Epidermal melanocyte (primary cell): ENCODE results near the gene LIN7A.

ENCODE experiments used
- DNase-seq: peaks from one replicate; pipeline ENCODE4 v3.0.0; 2011; ENCODE audit warnings: low spot score; ENCODE audit not compliant: insufficient read length

LIN7A gene

GRCh38 chr12:80860206-80860605 lies 77.5 kb downstream of the LIN7A start:
- DNase-seq: no peak

DNA sequence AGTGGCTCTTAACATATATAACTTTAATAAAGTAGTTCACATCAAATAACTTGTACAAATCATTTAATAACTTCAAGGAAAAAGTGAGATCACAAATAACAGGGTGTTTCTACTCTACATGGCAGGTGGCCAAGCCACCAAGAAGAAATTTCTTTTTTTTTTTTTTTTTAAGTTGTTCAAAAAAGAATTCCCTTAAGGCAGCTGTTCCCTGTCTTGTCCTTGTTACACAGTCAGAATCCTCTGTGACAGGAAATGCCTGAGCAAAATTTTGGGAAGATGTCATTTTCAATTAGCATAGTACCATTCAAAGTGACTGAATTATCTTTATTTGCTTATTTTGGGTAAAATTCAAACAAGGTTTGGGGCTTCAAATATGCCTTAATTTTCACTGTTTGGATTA lies 79.4 kb downstream of the LIN7A start:
- DNase-seq: no peak

GRCh38 chr12:80857311-80857710 lies 80.4 kb downstream of the LIN7A start:
- no peak for DNase-seq

GRCh38 chr12:80849337-80849736 lies 88.4 kb downstream of the LIN7A start:
- no peak for DNase-seq

DNA sequence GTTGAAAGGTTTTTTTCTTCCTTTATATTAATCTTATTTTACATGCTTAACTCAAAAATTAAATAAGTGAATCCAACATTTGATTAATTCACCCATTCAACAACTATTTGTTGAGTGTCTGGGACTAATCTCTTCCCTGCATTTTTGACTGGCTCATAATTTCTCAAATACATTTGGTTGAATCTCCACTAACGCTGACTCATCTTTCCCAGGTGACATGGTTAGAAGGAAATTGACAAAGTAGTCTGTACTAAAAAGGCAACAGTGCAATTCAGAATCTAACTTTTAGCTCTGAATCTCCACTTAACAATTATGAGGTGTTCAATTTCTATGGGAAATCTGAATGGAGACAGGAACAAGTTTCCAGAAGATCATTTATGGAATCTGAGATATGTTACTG lies 88.9 kb downstream of the LIN7A start:
- DNase-seq: no peak

DNA sequence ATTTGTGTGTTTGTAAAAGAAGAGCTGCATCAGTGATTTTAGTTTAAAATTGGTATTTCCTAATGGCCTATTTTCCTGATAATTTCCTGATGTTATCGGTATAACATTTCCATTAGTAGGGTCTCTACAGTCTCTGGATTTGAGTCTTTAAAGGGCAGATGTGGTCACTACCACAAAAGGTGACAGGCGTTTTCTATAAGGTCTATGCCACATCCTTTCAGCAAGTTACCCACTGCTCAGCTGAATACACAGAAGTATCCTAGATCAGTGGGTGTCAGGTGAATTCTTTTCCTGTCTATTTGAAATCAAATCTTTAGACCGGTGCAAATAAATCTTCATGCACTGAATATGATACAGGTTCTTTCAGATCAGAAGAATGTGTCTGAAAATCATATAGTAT lies 90.2 kb downstream of the LIN7A start:
- no peak for DNase-seq

- no peak for DNase-seq
Measured at GRCh38 chr12:80846952-80847351, 90.8 kb downstream of the LIN7A start.

- DNase-seq: no peak
Measured at GRCh38 chr12:80845639-80846038, 92.1 kb downstream of the LIN7A start.

DNA sequence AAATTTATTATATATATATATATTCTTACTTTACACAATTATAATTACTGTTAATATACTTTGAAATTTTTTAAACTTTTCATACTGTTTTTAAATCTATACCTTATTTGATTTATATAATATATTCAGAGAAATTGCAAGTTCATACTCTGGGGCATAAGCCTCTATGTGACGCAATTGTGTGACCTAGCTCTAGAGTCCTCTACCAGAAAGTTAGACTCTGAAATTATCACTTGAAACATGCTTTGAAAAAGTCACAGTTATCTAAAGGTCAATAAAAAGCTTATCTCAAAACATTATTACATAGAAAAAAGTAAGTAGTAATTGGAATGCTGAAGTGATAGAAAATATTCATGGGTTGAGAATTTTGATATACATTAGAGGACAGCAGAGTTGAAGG lies 93.8 kb downstream of the LIN7A start:
- DNase-seq: no peak

- DNase-seq: no peak
Measured at GRCh38 chr12:80838708-80839107, 99.0 kb downstream of the LIN7A start.

- DNase-seq: no peak
Measured at GRCh38 chr12:80838024-80838658, 99.6 kb downstream of the LIN7A start.

- no peak for DNase-seq
Measured at GRCh38 chr12:80837342-80837978, 100.3 kb downstream of the LIN7A start.

DNA sequence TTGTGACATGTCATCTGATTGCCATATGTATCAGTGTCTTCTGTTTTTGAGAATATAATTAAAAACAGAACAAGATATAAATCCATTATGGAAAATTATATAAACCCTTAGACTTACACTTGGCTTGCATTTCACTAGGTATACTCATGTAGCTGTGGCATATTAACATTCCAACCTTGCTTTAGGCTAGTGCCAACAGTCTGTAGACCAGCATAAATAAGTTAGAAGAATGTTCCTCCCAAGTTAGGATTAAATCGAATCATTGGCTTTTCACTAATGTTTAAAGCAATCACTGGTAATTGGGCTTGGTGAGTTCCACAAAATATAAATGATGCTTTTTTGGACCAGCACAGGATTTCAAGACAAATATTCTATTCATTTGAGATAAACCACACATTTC lies 103.0 kb downstream of the LIN7A start:
- no peak for DNase-seq

DNA sequence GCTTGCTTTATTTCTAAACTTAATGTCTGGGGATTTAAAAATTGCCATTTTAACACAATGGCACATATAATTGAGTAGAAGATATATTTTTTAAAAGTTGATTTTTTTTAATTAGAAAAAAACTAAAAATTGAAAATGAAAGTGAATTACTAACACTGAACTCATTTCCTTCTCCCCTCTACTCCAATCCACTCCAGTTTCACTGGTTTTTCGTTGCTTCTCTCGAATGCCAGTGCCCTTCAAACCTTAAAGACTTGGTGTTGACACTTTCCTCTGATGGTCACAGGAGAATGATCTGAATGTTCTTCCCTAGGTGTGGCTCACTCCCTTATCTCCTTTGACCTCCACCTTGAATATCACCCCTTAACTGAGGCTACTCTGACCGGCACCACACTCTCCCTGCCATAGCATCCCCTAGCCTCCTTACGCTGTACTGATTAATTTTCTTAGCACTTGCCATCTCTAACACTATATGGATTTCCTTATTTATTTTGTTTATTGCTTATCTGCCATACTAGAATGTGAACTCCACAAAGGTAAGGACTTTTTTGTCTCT lies 107.1 kb downstream of the LIN7A start:
- no peak for DNase-seq

- DNase-seq: no peak
Measured at GRCh38 chr12:80829767-80830166, 108.0 kb downstream of the LIN7A start.

- no peak for DNase-seq
Measured at GRCh38 chr12:80825506-80825905, 112.2 kb downstream of the LIN7A start.

- no peak for DNase-seq
Measured at GRCh38 chr12:80823393-80823792, 114.3 kb downstream of the LIN7A start.

DNA sequence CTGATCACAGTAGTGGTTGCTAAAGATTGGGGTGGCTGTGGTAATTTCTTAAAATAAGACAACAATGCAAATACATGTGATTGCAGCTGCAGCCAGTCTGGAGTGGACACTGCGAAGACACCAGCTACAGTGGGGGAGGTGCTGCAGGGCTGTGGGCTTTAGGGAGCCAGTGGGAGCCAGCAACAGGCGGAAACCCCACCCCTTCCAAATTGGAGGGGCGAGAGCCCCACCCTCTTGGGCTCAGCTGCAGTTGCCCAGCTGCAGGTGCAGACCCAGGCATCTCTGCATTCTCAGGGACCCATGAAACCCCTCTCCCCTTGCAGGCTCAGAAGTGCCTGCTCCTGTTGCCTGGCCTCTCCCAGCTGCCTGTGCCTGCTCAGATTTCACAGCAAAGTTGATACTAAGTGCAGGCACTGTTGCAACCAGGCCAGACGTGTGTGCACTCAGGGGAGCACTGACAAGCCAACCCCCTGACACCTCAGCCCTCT lies 116.2 kb downstream of the LIN7A start:
- DNase-seq: no peak

GRCh38 chr12:80818878-80819277 lies 118.9 kb downstream of the LIN7A start:
- DNase-seq: no peak

- DNase-seq: no peak
Measured at GRCh38 chr12:80815351-80815750, 122.4 kb downstream of the LIN7A start.

DNA sequence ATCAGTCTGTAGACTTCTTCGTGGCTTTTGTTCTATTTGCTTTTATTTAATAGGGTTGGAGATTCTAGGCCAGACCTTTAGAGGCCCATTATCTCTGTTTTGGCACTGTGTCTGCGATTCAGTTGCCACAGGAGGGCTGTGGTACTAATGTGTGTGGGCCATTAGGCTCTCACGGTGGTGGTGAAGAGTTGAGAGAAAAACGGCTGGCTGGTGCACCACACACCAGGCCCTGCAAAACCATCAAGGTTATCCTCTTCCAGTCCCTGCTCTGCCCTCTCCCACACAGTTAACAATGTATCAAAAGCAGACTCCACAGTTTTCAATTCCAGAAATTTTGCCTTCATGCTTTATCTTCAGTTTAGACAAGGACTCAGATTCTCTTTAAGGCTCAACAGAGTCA lies 123.3 kb downstream of the LIN7A start:
- no peak for DNase-seq

DNA sequence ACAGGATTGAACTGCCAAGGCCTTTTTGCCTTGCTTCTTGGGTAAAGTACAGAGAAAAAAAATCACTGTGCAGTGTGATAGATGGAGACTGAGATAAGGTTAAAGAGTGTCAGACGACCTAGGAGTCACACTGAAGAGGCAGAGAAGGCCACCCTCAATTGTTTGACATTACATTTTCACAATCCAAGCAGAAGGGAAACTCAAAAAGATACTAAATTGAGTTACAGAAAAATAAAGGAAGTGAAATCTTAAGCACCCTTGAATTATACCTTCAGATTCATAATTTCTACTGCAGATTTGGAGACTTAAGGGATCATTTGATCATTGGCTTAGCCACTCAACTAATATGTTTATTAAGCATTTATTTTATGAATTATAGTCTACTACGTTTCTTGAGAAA lies 123.9 kb downstream of the LIN7A start:
- no peak for DNase-seq
